Astrocyte (in vitro differentiated cells and primary cell): ENCODE measurements around the gene TNN.

ENCODE experiments used
- CTCF ChIP-seq: IDR thresholded peaks from 2 replicates; pipeline ENCODE4 v1.5.1; 2011; ENCODE audit warnings: low read depth, mild to moderate bottlenecking, inconsistent platforms, low read length, moderate library complexity; ENCODE audit not compliant: insufficient read depth
- EZH2 ChIP-seq: IDR thresholded peaks from 2 replicates; pipeline ENCODE4 v1.6.1; 2012; ENCODE audit warnings: mild to moderate bottlenecking, low read length, inconsistent platforms; ENCODE audit not compliant: insufficient read depth

GRCh38 chr1:175062339-175062738 is 5.3 kb upstream of the TNN start:
- TF ChIP-seq CTCF (no peak), EZH2 (no peak)
